Lower leg skin (tissue), 3 donors: Measurements from ENCODE around the gene ZBTB7B.

Experiments used
- CTCF ChIP-seq, 3 donors: fragments of 450-650 bp; IDR thresholded peaks; one replicate each; pipeline ENCODE4 v1.5.1; 2016; ENCODE audit warnings: antibody characterized with exemption in 3 of 3, mild to moderate bottlenecking in 3 of 3, moderate library complexity in 2 of 3
- POLR2A ChIP-seq, 2 donors: fragments of 450-650 bp; IDR thresholded peaks; one replicate each; pipeline ENCODE4 v1.6.1; 2016 to 2017; ENCODE audit warnings: antibody characterized with exemption in 2 of 2, mild to moderate bottlenecking in 1 of 2, moderate library complexity in 1 of 2

DNA sequence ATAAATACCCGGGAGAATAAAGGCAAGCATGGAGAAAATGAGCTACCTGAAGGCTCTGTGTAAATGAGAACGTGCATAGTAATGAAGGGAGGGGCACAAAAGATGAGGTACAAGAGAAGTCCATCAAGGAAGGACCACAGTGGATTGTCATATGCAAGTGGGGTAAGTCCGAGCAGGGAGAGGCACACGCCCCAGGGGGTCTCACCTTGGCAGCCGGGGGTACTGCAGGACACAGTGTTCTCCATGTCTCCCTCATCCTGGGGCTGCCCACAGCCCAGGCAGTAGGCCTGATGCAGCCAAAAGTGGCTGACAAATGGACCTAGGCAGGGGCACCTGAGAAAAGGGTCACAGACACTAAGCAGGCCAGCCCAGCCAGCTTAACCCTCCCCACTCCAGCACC, 21.0 kb downstream of the ZBTB7B start:
- TF ChIP-seq CTCF (IDR thresholded peaks at IDR 0.05) = no peak
- TF ChIP-seq POLR2A (IDR thresholded peaks at IDR 0.05) = no peak
